ENCODE results near the gene ZNF184. TPM values are rescaled to one million over a fixed set of nuclear protein-coding genes. Genes with fewer than 3 reads are reported as not detected.
A peak's percentile ranks its signal among the peaks of the same experiment; 100 is the strongest.

The ZNF184 gene
- total and polyA plus RNA-seq, 9 of the 15 experiments (the other 6 are each of a cell fraction or from before 2014, with no cell fraction given), result 7.6 to 22.2 (median 12.8) TPM

DNA sequence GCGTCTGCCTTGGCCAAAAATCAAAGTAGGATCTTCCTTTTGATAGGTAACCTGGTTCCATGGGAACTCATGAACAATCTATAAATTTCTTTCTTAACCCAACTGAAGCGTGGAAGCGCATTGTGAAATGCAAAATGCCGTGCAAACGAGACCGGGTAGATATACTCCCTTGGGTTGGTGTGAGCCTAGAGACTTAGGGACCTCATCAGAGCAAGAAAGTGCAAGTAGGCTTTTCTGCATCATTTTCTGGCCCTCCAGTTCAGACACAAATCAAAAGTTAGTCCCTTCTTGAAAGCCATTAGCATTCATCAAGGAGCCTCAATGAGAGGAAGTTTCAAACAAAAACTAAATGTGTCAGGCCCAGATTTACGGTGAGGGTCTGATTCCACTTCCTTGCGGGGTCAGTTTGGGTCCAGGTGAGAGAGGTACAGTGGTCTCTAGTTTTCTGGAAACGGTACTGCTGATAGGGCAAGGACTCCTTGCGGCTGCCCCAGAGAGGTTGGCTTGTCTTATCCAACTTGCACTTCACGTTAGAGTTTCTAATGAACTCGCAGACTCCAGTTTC is 5.3 kb upstream of the ZNF184 start (continued):
- TF ChIP-seq HNRNPUL1 (IDR thresholded peaks at IDR 0.05; ENCODE audit: low read length) (no peak), FIP1L1 (IDR thresholded peaks at IDR 0.05; ENCODE audit: low read depth, low read length, poor library complexity, severe bottlenecking) (no peak), C11orf30 (IDR thresholded peaks at IDR 0.05; ENCODE audit: low read depth) (peak; percentile 58; the same call in 1 of the 2 replicates), LCOR (CRISPR knock-in tag; IDR thresholded peaks at IDR 0.05) (no peak), MYNN (IDR thresholded peaks at IDR 0.05) (no peak), MYNN (CRISPR knock-in tag; IDR thresholded peaks at IDR 0.05) (no peak), ZNF143 (CRISPR knock-in tag; IDR thresholded peaks at IDR 0.05) (0 out of 2 replicates have a peak, but pooled peaks have one; percentile 37), ETV6 (IDR thresholded peaks at IDR 0.05; ENCODE audit: borderline replicate concordance in 1 of 2, low read depth in 2 of 2, low read length in 1 of 2) (0 out of 4 replicates have a peak, but pooled peaks of 1 of the 2 experiments have one; percentile 41), ETV6 (CRISPR knock-in tag; IDR thresholded peaks at IDR 0.05; ENCODE audit: borderline replicate concordance) (no peak), ZFP36 (IDR thresholded peaks at IDR 0.05; ENCODE audit: low read depth, low read length, partially characterized antibody) (no peak), SRSF1 (IDR thresholded peaks at IDR 0.05; ENCODE audit: low read depth, low read length) (no peak), RBM17 (IDR thresholded peaks at IDR 0.05; ENCODE audit: borderline replicate concordance, low read depth, low read length) (no peak), ZNF830 (CRISPR knock-in tag; IDR thresholded peaks at IDR 0.05) (no peak)
- TF ChIP-seq, protein P1, sequence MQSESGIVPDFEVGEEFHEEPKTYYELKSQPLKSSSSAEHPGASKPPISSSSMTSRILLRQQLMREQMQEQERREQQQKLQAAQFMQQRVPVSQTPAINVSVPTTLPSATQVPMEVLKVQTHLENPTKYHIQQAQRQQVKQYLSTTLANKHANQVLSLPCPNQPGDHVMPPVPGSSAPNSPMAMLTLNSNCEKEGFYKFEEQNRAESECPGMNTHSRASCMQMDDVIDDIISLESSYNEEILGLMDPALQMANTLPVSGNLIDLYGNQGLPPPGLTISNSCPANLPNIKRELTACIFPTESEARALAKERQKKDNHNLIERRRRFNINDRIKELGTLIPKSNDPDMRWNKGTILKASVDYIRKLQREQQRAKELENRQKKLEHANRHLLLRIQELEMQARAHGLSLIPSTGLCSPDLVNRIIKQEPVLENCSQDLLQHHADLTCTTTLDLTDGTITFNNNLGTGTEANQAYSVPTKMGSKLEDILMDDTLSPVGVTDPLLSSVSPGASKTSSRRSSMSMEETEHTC (IDR thresholded peaks at IDR 0.05), result no peak
- TF ChIP-seq, protein P2, sequence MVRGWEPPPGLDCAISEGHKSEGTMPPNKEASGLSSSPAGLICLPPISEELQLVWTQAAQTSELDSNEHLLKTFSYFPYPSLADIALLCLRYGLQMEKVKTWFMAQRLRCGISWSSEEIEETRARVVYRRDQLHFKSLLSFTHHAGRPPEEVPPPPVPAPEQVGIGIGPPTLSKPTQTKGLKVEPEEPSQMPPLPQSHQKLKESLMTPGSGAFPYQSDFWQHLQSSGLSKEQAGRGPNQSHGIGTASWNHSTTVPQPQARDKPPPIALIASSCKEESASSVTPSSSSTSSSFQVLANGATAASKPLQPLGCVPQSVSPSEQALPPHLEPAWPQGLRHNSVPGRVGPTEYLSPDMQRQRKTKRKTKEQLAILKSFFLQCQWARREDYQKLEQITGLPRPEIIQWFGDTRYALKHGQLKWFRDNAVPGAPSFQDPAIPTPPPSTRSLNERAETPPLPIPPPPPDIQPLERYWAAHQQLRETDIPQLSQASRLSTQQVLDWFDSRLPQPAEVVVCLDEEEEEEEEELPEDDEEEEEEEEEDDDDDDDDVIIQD (CRISPR knock-in tag; IDR thresholded peaks at IDR 0.05), result no peak
- TF ChIP-seq, protein P3, sequence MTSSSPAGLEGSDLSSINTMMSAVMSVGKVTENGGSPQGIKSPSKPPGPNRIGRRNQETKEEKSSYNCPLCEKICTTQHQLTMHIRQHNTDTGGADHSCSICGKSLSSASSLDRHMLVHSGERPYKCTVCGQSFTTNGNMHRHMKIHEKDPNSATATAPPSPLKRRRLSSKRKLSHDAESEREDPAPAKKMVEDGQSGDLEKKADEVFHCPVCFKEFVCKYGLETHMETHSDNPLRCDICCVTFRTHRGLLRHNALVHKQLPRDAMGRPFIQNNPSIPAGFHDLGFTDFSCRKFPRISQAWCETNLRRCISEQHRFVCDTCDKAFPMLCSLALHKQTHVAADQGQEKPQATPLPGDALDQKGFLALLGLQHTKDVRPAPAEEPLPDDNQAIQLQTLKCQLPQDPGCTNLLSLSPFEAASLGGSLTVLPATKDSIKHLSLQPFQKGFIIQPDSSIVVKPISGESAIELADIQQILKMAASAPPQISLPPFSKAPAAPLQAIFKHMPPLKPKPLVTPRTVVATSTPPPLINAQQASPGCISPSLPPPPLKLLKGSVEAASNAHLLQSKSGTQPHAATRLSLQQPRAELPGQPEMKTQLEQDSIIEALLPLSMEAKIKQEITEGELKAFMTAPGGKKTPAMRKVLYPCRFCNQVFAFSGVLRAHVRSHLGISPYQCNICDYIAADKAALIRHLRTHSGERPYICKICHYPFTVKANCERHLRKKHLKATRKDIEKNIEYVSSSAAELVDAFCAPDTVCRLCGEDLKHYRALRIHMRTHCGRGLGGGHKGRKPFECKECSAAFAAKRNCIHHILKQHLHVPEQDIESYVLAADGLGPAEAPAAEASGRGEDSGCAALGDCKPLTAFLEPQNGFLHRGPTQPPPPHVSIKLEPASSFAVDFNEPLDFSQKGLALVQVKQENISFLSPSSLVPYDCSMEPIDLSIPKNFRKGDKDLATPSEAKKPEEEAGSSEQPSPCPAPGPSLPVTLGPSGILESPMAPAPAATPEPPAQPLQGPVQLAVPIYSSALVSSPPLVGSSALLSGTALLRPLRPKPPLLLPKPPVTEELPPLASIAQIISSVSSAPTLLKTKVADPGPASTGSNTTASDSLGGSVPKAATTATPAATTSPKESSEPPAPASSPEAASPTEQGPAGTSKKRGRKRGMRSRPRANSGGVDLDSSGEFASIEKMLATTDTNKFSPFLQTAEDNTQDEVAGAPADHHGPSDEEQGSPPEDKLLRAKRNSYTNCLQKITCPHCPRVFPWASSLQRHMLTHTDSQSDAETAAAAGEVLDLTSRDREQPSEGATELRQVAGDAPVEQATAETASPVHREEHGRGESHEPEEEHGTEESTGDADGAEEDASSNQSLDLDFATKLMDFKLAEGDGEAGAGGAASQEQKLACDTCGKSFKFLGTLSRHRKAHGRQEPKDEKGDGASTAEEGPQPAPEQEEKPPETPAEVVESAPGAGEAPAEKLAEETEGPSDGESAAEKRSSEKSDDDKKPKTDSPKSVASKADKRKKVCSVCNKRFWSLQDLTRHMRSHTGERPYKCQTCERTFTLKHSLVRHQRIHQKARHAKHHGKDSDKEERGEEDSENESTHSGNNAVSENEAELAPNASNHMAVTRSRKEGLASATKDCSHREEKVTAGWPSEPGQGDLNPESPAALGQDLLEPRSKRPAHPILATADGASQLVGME (CRISPR knock-in tag; IDR thresholded peaks at IDR 0.05), result no peak
- TF ChIP-seq, protein P4, sequence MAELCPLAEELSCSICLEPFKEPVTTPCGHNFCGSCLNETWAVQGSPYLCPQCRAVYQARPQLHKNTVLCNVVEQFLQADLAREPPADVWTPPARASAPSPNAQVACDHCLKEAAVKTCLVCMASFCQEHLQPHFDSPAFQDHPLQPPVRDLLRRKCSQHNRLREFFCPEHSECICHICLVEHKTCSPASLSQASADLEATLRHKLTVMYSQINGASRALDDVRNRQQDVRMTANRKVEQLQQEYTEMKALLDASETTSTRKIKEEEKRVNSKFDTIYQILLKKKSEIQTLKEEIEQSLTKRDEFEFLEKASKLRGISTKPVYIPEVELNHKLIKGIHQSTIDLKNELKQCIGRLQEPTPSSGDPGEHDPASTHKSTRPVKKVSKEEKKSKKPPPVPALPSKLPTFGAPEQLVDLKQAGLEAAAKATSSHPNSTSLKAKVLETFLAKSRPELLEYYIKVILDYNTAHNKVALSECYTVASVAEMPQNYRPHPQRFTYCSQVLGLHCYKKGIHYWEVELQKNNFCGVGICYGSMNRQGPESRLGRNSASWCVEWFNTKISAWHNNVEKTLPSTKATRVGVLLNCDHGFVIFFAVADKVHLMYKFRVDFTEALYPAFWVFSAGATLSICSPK (IDR thresholded peaks at IDR 0.05; ENCODE audit: borderline replicate concordance), result no peak

Measured in K562 (cell line).